ENCODE measurements around the gene ADD3.

Gene ADD3

GRCh38 chr10:110172155-110172554 lies 164.4 kb downstream of the ADD3 start:
- DNase-seq (ENCODE audit: low read depth in 2 of 3, low spot score in 1 of 3), result no peak

- DNase-seq (ENCODE audit: low read depth in 2 of 3, low spot score in 1 of 3), result no peak
These were observed 166.4 kb downstream of the ADD3 start for GRCh38 chr10:110174201-110174600.

GRCh38 chr10:110174816-110175215 lies 167.0 kb downstream of the ADD3 start:
- no peak for DNase-seq (ENCODE audit: low read depth in 2 of 3, low spot score in 1 of 3)

- DNase-seq (ENCODE audit: low read depth in 2 of 3, low spot score in 1 of 3), result no peak
These were observed 167.6 kb downstream of the ADD3 start for GRCh38 chr10:110175406-110175805.

- DNase-seq (ENCODE audit: low read depth in 2 of 3, low spot score in 1 of 3), result no peak
These were observed 168.6 kb downstream of the ADD3 start for GRCh38 chr10:110176141-110177030.

- no peak for DNase-seq (ENCODE audit: low read depth in 2 of 3, low spot score in 1 of 3)
These were observed 171.4 kb downstream of the ADD3 start for GRCh38 chr10:110179220-110179619.

- DNase-seq (ENCODE audit: low read depth in 2 of 3, low spot score in 1 of 3), result no peak
These were observed 173.7 kb downstream of the ADD3 start for GRCh38 chr10:110181451-110181850.

- DNase-seq (ENCODE audit: low read depth in 2 of 3, low spot score in 1 of 3), result no peak
These were observed 174.1 kb downstream of the ADD3 start for GRCh38 chr10:110181911-110182310.

- no peak for DNase-seq (ENCODE audit: low read depth in 2 of 3, low spot score in 1 of 3)
These were observed 176.6 kb downstream of the ADD3 start for GRCh38 chr10:110184398-110184797.

Data from stimulated activated CD4-positive, alpha-beta T cell treated with anti-CD3 and anti-CD28 coated beads, Interleukin-12 subunit alpha, Interleukin-12 subunit beta, amount 100 ng/mL, for 48 hours (primary cell).